Spleen (tissue), 7 donors: ENCODE data around the gene PCSK9.

Experiments
- POLR2A ChIP-seq, 3 donors: fragments of 450-650 bp; IDR thresholded peaks; one replicate each; pipeline ENCODE4 v1.5.1; 2017; ENCODE audit warnings: antibody characterized with exemption in 3 of 3, mild to moderate bottlenecking in 1 of 3
- POLR2AphosphoS5 ChIP-seq, 3 donors: sonication (generic); formaldehyde crosslinking; IDR thresholded peaks; one replicate each; pipeline ENCODE4 v1.5.1; 2017; ENCODE audit warnings: antibody characterized with exemption in 3 of 3
- TF ChIP-seq, protein P1 (sequence below), 11 experiments: fragments of 200-600 bp in 7 of 11; fragments of 450-650 bp in 4 of 11; sonication (generic) in 4 of 11; IDR thresholded peaks in 8 of 11; conservative IDR thresholded peaks in 3 of 11; 1 replicate in 7 of 11; 2 replicates in 4 of 11; pipeline versions ENCODE4 v1.4.0 to v1.8.0; 2016 to 2021; ENCODE audit warnings: antibody characterized with exemption in 11 of 11, inconsistent platforms in 4 of 11, mild to moderate bottlenecking in 1 of 11
- donor health status: DM: no; HTN: no; CAD: no; lungs with moderate emphysema.
- donor health status: DM: no; HTN: no; CAD: no.
- donor health status: DM: no; HTN: no; CAD: no.

DNA sequence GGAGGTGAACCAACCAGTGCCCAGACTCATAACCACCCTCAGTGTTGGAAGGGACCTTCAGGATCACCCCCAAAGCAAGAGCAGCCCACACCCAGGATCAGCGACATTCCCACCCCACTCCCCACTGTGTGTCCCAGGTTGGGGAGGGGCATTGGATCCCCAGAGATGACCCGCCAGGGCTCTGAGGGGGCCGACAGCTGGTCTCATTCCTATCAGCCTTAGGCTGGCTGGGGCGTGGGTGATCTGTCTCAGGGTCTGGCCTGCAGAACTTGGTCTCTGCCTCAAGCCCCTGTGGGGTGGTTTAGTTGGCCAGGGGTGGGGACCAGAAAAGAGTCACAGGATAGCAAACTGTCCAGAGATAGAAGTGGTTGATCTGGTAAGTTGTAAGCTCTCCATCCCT is 48.4 kb upstream of the PCSK9 start:
- TF ChIP-seq, protein P1, sequence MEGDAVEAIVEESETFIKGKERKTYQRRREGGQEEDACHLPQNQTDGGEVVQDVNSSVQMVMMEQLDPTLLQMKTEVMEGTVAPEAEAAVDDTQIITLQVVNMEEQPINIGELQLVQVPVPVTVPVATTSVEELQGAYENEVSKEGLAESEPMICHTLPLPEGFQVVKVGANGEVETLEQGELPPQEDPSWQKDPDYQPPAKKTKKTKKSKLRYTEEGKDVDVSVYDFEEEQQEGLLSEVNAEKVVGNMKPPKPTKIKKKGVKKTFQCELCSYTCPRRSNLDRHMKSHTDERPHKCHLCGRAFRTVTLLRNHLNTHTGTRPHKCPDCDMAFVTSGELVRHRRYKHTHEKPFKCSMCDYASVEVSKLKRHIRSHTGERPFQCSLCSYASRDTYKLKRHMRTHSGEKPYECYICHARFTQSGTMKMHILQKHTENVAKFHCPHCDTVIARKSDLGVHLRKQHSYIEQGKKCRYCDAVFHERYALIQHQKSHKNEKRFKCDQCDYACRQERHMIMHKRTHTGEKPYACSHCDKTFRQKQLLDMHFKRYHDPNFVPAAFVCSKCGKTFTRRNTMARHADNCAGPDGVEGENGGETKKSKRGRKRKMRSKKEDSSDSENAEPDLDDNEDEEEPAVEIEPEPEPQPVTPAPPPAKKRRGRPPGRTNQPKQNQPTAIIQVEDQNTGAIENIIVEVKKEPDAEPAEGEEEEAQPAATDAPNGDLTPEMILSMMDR (IDR thresholded peaks at IDR 0.05 in 8 of 11, conservative IDR thresholded peaks at IDR 0.05 in 3 of 11) = no peak
- TF ChIP-seq POLR2AphosphoS5 (IDR thresholded peaks at IDR 0.05) (no peak), POLR2A (IDR thresholded peaks at IDR 0.05) (no peak)
